Upper lobe of left lung (tissue), 4 donors: ENCODE results near the gene TOR4A.

Experiments
- CTCF ChIP-seq, 6 experiments: fragments of 450-650 bp in 4 of 6; fragments of 200-600 bp in 2 of 6; sonication (generic) in 2 of 6; IDR thresholded peaks; one replicate each; pipeline ENCODE4 v1.5.1; 2016 to 2019; ENCODE audit warnings: antibody characterized with exemption in 6 of 6
- EP300 ChIP-seq, 4 donors: sonication (generic); formaldehyde crosslinking; IDR thresholded peaks; one replicate each; pipeline ENCODE4 v1.5.1; 2017; ENCODE audit warnings: antibody characterized with exemption in 4 of 4, control low read depth in 2 of 4
- POLR2A ChIP-seq, 4 donors: fragments of 450-650 bp; IDR thresholded peaks; one replicate each; pipeline ENCODE4 v1.5.1; 2016 to 2017; ENCODE audit warnings: antibody characterized with exemption in 4 of 4, mild to moderate bottlenecking in 2 of 4

GRCh38 chr9:137250329-137251193 is 27.0 kb upstream of the TOR4A start:
- TF ChIP-seq POLR2A (IDR thresholded peaks at IDR 0.05) (no peak), CTCF (IDR thresholded peaks at IDR 0.05) (no peak), EP300 (IDR thresholded peaks at IDR 0.05) (no peak)
